ENCODE measurements around the gene TEX13D.

DNA sequence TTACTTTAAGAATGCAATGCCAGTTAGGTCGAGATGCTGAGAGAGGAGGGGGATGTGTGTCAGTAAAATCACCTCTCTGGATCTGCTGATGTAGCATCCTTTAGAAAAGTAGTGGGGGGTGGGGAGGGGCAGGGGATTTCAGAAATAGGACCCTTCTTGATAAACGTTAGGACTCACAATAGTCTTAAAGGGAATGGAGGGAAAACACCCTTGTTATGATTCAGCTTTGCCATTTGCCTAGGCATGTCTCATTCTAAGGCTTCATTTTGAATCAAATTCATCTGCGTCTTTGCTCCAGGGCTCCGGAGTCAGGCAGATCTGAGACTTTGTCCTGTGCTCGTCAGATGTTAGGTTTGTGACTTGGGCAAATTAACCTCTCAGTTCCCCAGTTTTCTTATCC, 14.8 kb downstream of the TEX13D start:
- TF ChIP-seq POLR2AphosphoS5 (IDR thresholded peaks at IDR 0.05) (no peak), EP300 (IDR thresholded peaks at IDR 0.05) (no peak), POLR2A (IDR thresholded peaks at IDR 0.05) (no peak)
- TF ChIP-seq, protein P1, sequence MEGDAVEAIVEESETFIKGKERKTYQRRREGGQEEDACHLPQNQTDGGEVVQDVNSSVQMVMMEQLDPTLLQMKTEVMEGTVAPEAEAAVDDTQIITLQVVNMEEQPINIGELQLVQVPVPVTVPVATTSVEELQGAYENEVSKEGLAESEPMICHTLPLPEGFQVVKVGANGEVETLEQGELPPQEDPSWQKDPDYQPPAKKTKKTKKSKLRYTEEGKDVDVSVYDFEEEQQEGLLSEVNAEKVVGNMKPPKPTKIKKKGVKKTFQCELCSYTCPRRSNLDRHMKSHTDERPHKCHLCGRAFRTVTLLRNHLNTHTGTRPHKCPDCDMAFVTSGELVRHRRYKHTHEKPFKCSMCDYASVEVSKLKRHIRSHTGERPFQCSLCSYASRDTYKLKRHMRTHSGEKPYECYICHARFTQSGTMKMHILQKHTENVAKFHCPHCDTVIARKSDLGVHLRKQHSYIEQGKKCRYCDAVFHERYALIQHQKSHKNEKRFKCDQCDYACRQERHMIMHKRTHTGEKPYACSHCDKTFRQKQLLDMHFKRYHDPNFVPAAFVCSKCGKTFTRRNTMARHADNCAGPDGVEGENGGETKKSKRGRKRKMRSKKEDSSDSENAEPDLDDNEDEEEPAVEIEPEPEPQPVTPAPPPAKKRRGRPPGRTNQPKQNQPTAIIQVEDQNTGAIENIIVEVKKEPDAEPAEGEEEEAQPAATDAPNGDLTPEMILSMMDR (IDR thresholded peaks at IDR 0.05), result no peak

Measured in suprapubic skin (tissue), 4 donors.